ENCODE results near the gene RAD54L.

DNA sequence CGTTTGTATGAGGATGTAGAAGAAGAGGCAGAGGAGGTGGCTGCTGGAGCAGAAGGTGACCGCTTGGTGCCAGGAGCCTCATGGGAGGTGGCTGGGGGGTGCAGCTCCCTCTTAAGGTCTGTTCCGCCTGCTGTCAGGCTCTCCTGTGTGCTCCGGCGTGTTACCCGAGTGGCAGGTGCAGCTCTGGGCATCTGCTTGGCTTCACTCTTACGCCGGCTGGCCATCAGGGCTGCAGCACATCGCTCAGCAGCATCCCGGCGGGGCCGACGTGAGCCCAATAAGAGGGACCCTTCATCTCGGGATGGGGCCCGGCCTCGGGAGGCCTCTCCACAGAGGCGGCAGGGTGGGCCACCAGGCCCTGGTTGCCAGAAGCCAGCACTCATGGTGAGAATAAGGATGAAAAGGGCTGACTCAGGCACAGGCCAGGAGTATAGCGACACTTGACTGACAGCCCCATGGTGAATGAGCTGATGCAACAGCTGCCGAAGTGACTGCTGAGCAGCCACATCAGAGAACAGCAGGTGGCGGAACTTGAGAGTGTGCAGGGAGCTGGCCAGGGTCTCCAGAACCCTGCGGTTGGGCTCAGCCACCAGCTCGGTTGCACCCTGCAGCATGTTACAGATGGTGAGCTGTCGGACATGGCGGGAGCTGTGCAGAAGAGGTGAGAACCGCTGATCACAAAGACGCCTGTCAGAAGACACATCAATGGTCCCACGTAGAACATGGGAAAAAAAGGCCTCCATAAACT is 38.3 kb downstream of the RAD54L start:
- TF ChIP-seq, protein P1, sequence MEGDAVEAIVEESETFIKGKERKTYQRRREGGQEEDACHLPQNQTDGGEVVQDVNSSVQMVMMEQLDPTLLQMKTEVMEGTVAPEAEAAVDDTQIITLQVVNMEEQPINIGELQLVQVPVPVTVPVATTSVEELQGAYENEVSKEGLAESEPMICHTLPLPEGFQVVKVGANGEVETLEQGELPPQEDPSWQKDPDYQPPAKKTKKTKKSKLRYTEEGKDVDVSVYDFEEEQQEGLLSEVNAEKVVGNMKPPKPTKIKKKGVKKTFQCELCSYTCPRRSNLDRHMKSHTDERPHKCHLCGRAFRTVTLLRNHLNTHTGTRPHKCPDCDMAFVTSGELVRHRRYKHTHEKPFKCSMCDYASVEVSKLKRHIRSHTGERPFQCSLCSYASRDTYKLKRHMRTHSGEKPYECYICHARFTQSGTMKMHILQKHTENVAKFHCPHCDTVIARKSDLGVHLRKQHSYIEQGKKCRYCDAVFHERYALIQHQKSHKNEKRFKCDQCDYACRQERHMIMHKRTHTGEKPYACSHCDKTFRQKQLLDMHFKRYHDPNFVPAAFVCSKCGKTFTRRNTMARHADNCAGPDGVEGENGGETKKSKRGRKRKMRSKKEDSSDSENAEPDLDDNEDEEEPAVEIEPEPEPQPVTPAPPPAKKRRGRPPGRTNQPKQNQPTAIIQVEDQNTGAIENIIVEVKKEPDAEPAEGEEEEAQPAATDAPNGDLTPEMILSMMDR (IDR thresholded peaks at IDR 0.05): no peak
- no peak for TF ChIP-seq POLR2AphosphoS5 (IDR thresholded peaks at IDR 0.05; ENCODE audit: insufficient read depth in 1 of 2, low read depth in 1 of 2)
- TF ChIP-seq POLR2A (IDR thresholded peaks at IDR 0.05): no peak

Measured in vagina (tissue), 2 donors.